WI38 (cell line): Measurements from ENCODE around the gene MRM1.

Experiments used
- H3K4me3 ChIP-seq: 2 replicates; pipeline ENCODE4 v1.5.1; 2011; ENCODE audit warnings: low read depth, mild to moderate bottlenecking, control low read depth, low read length
- TF ChIP-seq, protein P1 (sequence below): IDR thresholded peaks from 2 replicates; pipeline ENCODE4 v1.5.1; 2012; ENCODE audit warnings: low read depth, mild to moderate bottlenecking, control low read depth, low read length

MRM1 gene

DNA sequence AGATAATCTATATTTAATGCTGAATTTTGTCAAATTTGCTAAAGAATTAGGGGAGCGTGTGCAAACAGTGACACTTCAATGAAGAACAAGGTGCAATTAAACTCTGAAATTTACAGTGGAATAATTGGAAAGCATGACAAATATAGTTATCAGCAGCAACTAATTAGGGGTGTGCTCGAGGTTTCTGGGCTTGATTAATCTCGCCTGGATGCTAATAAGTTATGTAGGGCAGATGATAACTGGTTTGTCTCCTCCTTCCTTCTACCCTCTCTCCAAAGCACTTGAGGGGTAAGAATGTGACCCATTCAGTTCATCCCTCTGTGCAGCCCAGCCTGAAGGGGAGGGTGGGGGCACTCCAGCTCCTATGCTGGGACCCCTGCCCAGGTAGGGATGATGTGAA lies 21.9 kb downstream of the MRM1 start:
- TF ChIP-seq, protein P1, sequence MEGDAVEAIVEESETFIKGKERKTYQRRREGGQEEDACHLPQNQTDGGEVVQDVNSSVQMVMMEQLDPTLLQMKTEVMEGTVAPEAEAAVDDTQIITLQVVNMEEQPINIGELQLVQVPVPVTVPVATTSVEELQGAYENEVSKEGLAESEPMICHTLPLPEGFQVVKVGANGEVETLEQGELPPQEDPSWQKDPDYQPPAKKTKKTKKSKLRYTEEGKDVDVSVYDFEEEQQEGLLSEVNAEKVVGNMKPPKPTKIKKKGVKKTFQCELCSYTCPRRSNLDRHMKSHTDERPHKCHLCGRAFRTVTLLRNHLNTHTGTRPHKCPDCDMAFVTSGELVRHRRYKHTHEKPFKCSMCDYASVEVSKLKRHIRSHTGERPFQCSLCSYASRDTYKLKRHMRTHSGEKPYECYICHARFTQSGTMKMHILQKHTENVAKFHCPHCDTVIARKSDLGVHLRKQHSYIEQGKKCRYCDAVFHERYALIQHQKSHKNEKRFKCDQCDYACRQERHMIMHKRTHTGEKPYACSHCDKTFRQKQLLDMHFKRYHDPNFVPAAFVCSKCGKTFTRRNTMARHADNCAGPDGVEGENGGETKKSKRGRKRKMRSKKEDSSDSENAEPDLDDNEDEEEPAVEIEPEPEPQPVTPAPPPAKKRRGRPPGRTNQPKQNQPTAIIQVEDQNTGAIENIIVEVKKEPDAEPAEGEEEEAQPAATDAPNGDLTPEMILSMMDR = no peak
- H3K4me3 ChIP-seq = no peak overlapping the region

DNA sequence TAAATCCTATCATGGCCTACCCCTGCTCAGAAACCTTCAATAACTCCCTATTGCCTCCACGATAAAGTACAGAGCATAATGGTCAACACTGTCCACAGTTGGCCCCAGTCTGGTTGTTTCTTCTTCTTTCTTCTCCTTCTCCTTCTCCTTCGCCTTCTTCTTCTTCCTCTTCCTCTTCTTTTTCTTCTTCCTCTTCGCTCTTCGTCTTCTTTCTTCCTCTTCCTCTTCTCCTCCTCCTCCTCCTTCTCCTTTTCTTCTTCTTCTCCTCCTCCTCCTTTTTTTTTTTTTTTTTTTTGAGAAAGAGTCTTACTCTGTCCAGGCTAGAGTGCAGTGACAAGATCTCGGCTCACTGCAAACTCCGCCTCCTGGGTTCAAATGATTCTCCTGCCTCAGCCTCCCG lies 23.8 kb downstream of the MRM1 start:
- no peak overlapping the region for H3K4me3 ChIP-seq
- TF ChIP-seq, protein P1 = no peak

DNA sequence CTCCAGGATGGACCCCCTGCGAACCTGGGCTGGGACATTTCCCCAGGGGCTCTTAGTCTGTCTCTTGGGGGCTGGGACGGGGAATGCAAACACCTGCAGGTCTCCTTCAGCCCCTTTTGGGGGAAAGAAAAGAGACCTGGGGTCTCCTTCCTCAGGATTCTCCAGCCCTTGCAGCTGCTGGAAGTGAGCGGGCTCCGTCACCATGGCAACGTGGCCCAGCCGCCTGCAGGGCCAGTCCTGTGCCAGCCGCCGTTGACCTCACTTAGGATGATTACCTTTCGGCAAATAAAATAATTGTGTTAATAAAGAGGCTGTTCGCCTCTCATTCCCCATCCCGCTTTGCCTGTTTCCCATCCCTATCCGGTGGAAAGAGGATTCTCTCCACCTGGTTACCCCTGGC lies 25.7 kb downstream of the MRM1 start:
- TF ChIP-seq, protein P1 = no peak
- H3K4me3 ChIP-seq = no peak overlapping the region

GRCh38 chr17:36628576-36628975 lies 27.2 kb downstream of the MRM1 start:
- TF ChIP-seq, protein P1 = no peak
- H3K4me3 ChIP-seq = no peak overlapping the region

DNA sequence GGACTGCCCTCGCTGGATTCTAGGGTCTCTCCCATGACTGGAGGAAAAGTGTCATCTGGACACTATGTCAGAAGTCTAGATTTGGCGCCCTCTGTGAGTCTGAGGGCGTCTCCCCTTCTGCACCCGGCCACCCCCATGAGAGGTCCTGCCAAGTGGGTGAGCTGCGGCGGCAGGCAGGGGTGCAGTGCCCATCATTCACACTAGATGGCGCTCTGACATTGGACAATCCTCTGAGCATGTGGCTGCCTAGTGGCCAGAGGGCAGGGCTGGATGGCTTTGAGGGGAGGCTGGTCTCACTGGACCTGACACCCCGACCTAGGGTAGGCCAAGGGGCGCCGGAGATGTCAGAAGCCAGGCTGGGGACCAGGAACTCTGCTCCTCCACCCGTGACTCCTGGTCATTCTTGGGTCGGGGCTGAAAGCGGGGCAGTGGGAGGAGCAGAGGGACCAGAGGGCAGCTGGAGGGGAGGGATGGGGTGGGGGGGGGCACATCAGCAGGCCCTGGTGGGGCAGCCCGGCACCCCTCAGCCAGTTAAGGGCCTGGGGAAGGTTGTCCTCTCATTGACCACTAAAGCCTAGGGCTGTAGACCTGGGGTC lies 28.0 kb downstream of the MRM1 start:
- H3K4me3 ChIP-seq = no peak overlapping the region
- TF ChIP-seq, protein P1 = peak; percentile 97

- TF ChIP-seq, protein P1 = no peak
- no peak overlapping the region for H3K4me3 ChIP-seq
Measured at GRCh38 chr17:36629970-36630502, 28.7 kb downstream of the MRM1 start.

- TF ChIP-seq, protein P1 = no peak
- H3K4me3 ChIP-seq = no peak overlapping the region
Measured at GRCh38 chr17:36631022-36631421, 29.6 kb downstream of the MRM1 start.
